ENCODE results near the gene STXBP6.

- TF ChIP-seq CTCF (IDR thresholded peaks at IDR 0.05; ENCODE audit: low read depth, low read length) (no peak), EZH2phosphoT487 (IDR thresholded peaks at IDR 0.05; ENCODE audit: low read depth) (no peak)
These were observed 136.2 kb downstream of the STXBP6 start for GRCh38 chr14:24913746-24914145.
